SK-N-SH (cell line): ENCODE measurements around the gene KRABD2. TPM values are rescaled to one million over a fixed set of nuclear protein-coding genes. Genes with fewer than 3 reads are reported as not detected.

ENCODE experiments used
- CTCF ChIA-PET: fragments of 300-600, 350-600 bp; formaldehyde crosslinking; extraction: SDS; loops from one replicate; lab custom pipeline; 2021; lab: Yijun Ruan, JAX
- POLR2A ChIA-PET: fragments of 350-600 bp; sonication (Branson Sonifier 250); formaldehyde crosslinking; extraction: SDS; loops from one replicate; lab custom pipeline; 2020; ENCODE audit warnings: antibody characterized with exemption, inconsistent platforms; lab: Yijun Ruan, JAX
- DNase-seq: peaks from one replicate; pipeline ENCODE4 v3.0.0; 2012
- H2AFZ ChIP-seq: fragments of 200-600 bp; sonication (generic); 2 replicates; pipeline ENCODE4 v1.8.1; 2016; ENCODE audit warnings: antibody characterized with exemption, mild to moderate bottlenecking, low read depth
- H3F3A ChIP-seq: fragments of 200-600 bp; sonication (generic); replicated peaks from 2 replicates; pipeline ENCODE3; 2016; ENCODE audit warnings: antibody characterized with exemption, mild to moderate bottlenecking; ENCODE audit not compliant: insufficient read depth
- H3K27ac ChIP-seq, 2 experiments: fragments of 200-500 bp in 1 of 2; fragments of 200-600 bp in 1 of 2; sonication (Bioruptor generic) in 1 of 2; sonication (generic), shearing (Covaris generic) in 1 of 2; 2 replicates each; pipeline versions ENCODE4 v1.5.1 to v1.6.1; 2014 to 2016; ENCODE audit warnings: low read depth in 2 of 2, inconsistent platforms in 1 of 2, low read length in 1 of 2, mild to moderate bottlenecking in 1 of 2, mixed read lengths in 1 of 2
- H3K27me3 ChIP-seq: fragments of 200-600 bp; sonication (generic), shearing (Covaris generic); 2 replicates; pipeline ENCODE4 v1.6.1; 2016; ENCODE audit warnings: mixed run types; ENCODE audit not compliant: insufficient read depth
- H3K36me3 ChIP-seq, 2 experiments: fragments of 200-500 bp in 1 of 2; fragments of 200-600 bp in 1 of 2; sonication (Bioruptor generic) in 1 of 2; sonication (generic) in 1 of 2; replicated peaks in 1 of 2; 2 replicates each; pipeline versions ENCODE3 to v1.5.1; 2014 to 2016; ENCODE audit warnings: low read length in 1 of 2, mild to moderate bottlenecking in 1 of 2; ENCODE audit not compliant: insufficient read depth in 2 of 2, control insufficient read depth in 1 of 2
- H3K4me1 ChIP-seq, 2 experiments: fragments of 200-500 bp in 1 of 2; fragments of 200-600 bp in 1 of 2; sonication (Bioruptor generic) in 1 of 2; sonication (generic), shearing (Covaris generic) in 1 of 2; 2 replicates each; pipeline versions ENCODE4 v1.5.1 to v1.6.1; 2014 to 2016; ENCODE audit warnings: low read depth in 1 of 2, low read length in 1 of 2, mixed run types in 1 of 2; ENCODE audit not compliant: insufficient read depth in 2 of 2, control insufficient read depth in 1 of 2
- H3K4me2 ChIP-seq: fragments of 200-600 bp; sonication (generic), shearing (Covaris generic); 2 replicates; pipeline ENCODE4 v1.6.1; 2017; ENCODE audit warnings: mixed run types
- H3K4me3 ChIP-seq, 2 experiments: fragments of 200-500 bp in 1 of 2; fragments of 200-600 bp in 1 of 2; sonication (Bioruptor generic) in 1 of 2; sonication (generic), shearing (Covaris generic) in 1 of 2; 2 replicates each; pipeline versions ENCODE4 v1.5.1 to v1.8.1; 2014 to 2016; ENCODE audit warnings: low read depth in 2 of 2, inconsistent platforms in 1 of 2, low read length in 1 of 2, mild to moderate bottlenecking in 1 of 2, mixed read lengths in 1 of 2, moderate library complexity in 1 of 2
- H3K79me2 ChIP-seq: fragments of 200-600 bp; sonication (generic); 2 replicates; pipeline ENCODE4 v1.8.1; 2017; ENCODE audit warnings: mild to moderate bottlenecking; ENCODE audit not compliant: insufficient read depth
- H3K9ac ChIP-seq: fragments of 200-600 bp; sonication (generic); 2 replicates; pipeline ENCODE4 v1.6.1; 2017; ENCODE audit warnings: mixed run types
- H3K9me2 ChIP-seq: fragments of 200-600 bp; sonication (generic); 2 replicates; pipeline ENCODE4 v1.6.1; 2017; ENCODE audit warnings: mixed run types
- H3K9me3 ChIP-seq: fragments of 200-600 bp; sonication (generic); 2 replicates; pipeline ENCODE4 v1.6.1; 2017; ENCODE audit warnings: mixed run types, mild to moderate bottlenecking, moderate library complexity
- H4K20me1 ChIP-seq: fragments of 200-600 bp; sonication (generic); 2 replicates; pipeline ENCODE4 v1.6.1; 2017; ENCODE audit warnings: mild to moderate bottlenecking, mixed run types; ENCODE audit not compliant: insufficient read depth
- FOSL2 ChIP-seq: IDR thresholded peaks from 2 replicates; pipeline ENCODE4 v1.4.0; 2012; ENCODE audit warnings: low read depth, mild to moderate bottlenecking, moderate library complexity, borderline replicate concordance
- FOXJ3 ChIP-seq: sonication (generic); formaldehyde crosslinking; IDR thresholded peaks from 2 replicates; pipeline ENCODE4 v1.5.1; 2020; ENCODE audit warnings: mild to moderate bottlenecking, missing genetic modification reagents
- MEF2A ChIP-seq: IDR thresholded peaks from 2 replicates; pipeline ENCODE4 v1.4.0; 2012; ENCODE audit warnings: low read depth, borderline replicate concordance
- MXI1 ChIP-seq: IDR thresholded peaks from 2 replicates; pipeline ENCODE4 v1.6.1; 2012; ENCODE audit warnings: mild to moderate bottlenecking, low read depth, low read length, improper control_type of control experiment
- NRF1 ChIP-seq: IDR thresholded peaks from 2 replicates; pipeline ENCODE4 v1.6.1; 2012; ENCODE audit warnings: low read depth, mild to moderate bottlenecking, low read length
- RFX5 ChIP-seq: IDR thresholded peaks from 2 replicates; pipeline ENCODE4 v1.6.1; 2012; ENCODE audit warnings: mild to moderate bottlenecking, improper control_type of control experiment, low read length
- WGBS: methylation state at CpG from one replicate; pipeline ENCODE4 v1.1.6; 2017; ENCODE audit warnings: low lambda C conversion rate; 5-methylcytosine and 5-hydroxymethylcytosine counted together
- polyA plus RNA-seq, 3 experiments: library from polyadenylated mRNA; depleted of rRNA; stranded (reverse); fragments of >200 nt; gene quantifications; 2 replicates each; pipeline ENCODE4 v1.2.3, GENCODE V29; 2012
- small RNA-seq, 7 experiments: library from RNA; depleted of rRNA; stranded (forward); fragments of <200 nt; gene quantifications; one replicate each; pipeline ENCODE3, GENCODE V24; 2012
- TF ChIP-seq, protein P1 (sequence below): IDR thresholded peaks from 2 replicates; pipeline ENCODE4; 2012
- TF ChIP-seq, protein P2 (sequence below): IDR thresholded peaks from 2 replicates; pipeline ENCODE4 v1.6.1; 2012; ENCODE audit warnings: mild to moderate bottlenecking, low read depth, low read length, moderate library complexity

Gene KRABD2

GRCh38 chr17:8332128-8332527 lies 44.4 kb downstream of the KRABD2 start (continued):
- no peak for TF ChIP-seq FOSL2
- TF ChIP-seq FOXJ3 (CRISPR knock-in tag), result no peak
- TF ChIP-seq MEF2A, result no peak
- no peak for TF ChIP-seq MXI1

DNA sequence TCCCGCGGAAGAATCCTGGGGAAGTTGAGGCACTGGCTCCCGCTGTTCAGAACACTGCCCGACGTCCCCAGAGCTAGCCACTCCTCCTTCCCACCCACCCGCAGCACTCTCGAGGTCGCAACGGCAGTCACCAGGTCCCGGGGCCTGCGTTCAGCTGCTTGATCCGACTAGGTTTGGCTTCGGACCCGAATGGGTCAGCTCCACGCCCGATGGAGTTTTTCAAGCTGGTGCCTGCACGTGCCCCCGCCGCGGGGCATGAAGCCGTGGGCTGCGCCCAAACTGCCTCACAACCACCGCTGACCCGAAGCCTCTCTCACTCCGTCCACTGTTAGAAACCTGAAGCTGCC lies 49.2 kb downstream of the KRABD2 start:
- CTCF ChIA-PET, result interaction anchor here (2.1 to 4.2 kb wide), 2 partner anchors 11 to 50 kb away, joined by 4 to 16 read pairs; partner anchors contain the start of gene ODF4
- H3K9me3 ChIP-seq, result no peaks in the 10 kb centered on the region
- no peaks in the 10 kb centered on the region for H3K79me2 ChIP-seq
- H3K4me3 ChIP-seq, result peak overlapping the region in 1 of 2 experiments; percentile 24; a peak in 1 of 4 replicates
- peak; percentile 34 for DNase-seq
- no peaks in the 10 kb centered on the region for H3K27me3 ChIP-seq
- H4K20me1 ChIP-seq, result no peaks in the 10 kb centered on the region
- H3F3A ChIP-seq, result no peaks in the 10 kb centered on the region
- TF ChIP-seq, protein P1, sequence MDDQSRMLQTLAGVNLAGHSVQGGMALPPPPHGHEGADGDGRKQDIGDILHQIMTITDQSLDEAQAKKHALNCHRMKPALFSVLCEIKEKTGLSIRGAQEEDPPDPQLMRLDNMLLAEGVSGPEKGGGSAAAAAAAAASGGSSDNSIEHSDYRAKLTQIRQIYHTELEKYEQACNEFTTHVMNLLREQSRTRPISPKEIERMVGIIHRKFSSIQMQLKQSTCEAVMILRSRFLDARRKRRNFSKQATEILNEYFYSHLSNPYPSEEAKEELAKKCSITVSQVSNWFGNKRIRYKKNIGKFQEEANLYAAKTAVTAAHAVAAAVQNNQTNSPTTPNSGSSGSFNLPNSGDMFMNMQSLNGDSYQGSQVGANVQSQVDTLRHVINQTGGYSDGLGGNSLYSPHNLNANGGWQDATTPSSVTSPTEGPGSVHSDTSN, result no peak
- TF ChIP-seq NRF1, result no peak
- TF ChIP-seq, protein P2, sequence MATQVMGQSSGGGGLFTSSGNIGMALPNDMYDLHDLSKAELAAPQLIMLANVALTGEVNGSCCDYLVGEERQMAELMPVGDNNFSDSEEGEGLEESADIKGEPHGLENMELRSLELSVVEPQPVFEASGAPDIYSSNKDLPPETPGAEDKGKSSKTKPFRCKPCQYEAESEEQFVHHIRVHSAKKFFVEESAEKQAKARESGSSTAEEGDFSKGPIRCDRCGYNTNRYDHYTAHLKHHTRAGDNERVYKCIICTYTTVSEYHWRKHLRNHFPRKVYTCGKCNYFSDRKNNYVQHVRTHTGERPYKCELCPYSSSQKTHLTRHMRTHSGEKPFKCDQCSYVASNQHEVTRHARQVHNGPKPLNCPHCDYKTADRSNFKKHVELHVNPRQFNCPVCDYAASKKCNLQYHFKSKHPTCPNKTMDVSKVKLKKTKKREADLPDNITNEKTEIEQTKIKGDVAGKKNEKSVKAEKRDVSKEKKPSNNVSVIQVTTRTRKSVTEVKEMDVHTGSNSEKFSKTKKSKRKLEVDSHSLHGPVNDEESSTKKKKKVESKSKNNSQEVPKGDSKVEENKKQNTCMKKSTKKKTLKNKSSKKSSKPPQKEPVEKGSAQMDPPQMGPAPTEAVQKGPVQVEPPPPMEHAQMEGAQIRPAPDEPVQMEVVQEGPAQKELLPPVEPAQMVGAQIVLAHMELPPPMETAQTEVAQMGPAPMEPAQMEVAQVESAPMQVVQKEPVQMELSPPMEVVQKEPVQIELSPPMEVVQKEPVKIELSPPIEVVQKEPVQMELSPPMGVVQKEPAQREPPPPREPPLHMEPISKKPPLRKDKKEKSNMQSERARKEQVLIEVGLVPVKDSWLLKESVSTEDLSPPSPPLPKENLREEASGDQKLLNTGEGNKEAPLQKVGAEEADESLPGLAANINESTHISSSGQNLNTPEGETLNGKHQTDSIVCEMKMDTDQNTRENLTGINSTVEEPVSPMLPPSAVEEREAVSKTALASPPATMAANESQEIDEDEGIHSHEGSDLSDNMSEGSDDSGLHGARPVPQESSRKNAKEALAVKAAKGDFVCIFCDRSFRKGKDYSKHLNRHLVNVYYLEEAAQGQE, result no peak
- no peak for TF ChIP-seq RFX5
- no peak overlapping the region for H3K9ac ChIP-seq
- H3K27ac ChIP-seq, result no peak overlapping the region
- no peak overlapping the region for H2AFZ ChIP-seq
- no peaks in the 10 kb centered on the region for H3K9me2 ChIP-seq
- no peak overlapping the region for H3K4me2 ChIP-seq
- no peaks in the 10 kb centered on the region for H3K36me3 ChIP-seq
- 57% methylated on average over 19 of the region's 25 CpGs for WGBS
- POLR2A ChIA-PET, result no interaction called here
- H3K4me1 ChIP-seq, result peaks cover 0 to 6% of the 10 kb centered on the region in 2 experiments; a peak in 1 of 4 replicates

Small RNAs within 50 kb of the gene (small RNA-seq; reads per million reads assigned to genes)
- 0 reads per million in 7 experiments for gene RF00265

Other genes starting within 250 kb of the KRABD2 start
- gene PER1, start 224.3 kb downstream of the KRABD2 start, polyA plus RNA-seq (2012; rRNA removed), result 32.7 and 56.8 TPM in 2 replicates
- gene VAMP2, start 213.8 kb downstream of the KRABD2 start, polyA plus RNA-seq (2012; rRNA removed), result 42.0 and 43.4 TPM in 2 replicates
- 18.6 and 19.2 TPM in 2 replicates for gene TMEM107, start 200.3 kb downstream of the KRABD2 start, polyA plus RNA-seq (2012; rRNA removed)
- 3.7 and 4.3 TPM in 2 replicates for gene BORCS6, start 186.5 kb downstream of the KRABD2 start, polyA plus RNA-seq (2012; rRNA removed)
- 28.8 and 43.9 TPM in 2 replicates for gene AURKB, start 166.1 kb downstream of the KRABD2 start, polyA plus RNA-seq (2012; rRNA removed)
- gene CTC1, start 128.6 kb downstream of the KRABD2 start, polyA plus RNA-seq (2012; rRNA removed), result 11.0 and 12.6 TPM in 2 replicates
- gene PFAS, start 127.4 kb downstream of the KRABD2 start, polyA plus RNA-seq (2012; rRNA removed), result 22.4 and 24.0 TPM in 2 replicates
- gene RANGRF, start 88.0 kb downstream of the KRABD2 start, polyA plus RNA-seq (2012; rRNA removed), result 47.3 and 55.9 TPM in 2 replicates
- 4.1 and 5.6 TPM in 2 replicates for gene SLC25A35, start 81.3 kb downstream of the KRABD2 start, polyA plus RNA-seq (2012; rRNA removed)
- not detected in 2 replicates for gene ARHGEF15, start 66.5 kb downstream of the KRABD2 start, polyA plus RNA-seq (2012; rRNA removed)
- gene ODF4, start 36.9 kb downstream of the KRABD2 start, polyA plus RNA-seq (2012; rRNA removed), result not detected in 2 replicates
- 4,770 and 5,684 TPM in 2 replicates for gene RPL26, start 6.5 kb upstream of the KRABD2 start, polyA plus RNA-seq (2012; rRNA removed)
- gene RNF222, start 21.1 kb upstream of the KRABD2 start, polyA plus RNA-seq (2012; rRNA removed), result not detected in 2 replicates
- gene NDEL1, start 59.2 kb upstream of the KRABD2 start, polyA plus RNA-seq (2012; rRNA removed), result 49.5 and 58.6 TPM in 2 replicates